Activated CD8-positive, alpha-beta memory T cell treated with anti-CD3 and anti-CD28 coated beads, Interleukin-2, amount 50 U/mL, for 24 hours (primary cell): ENCODE results near the gene DPEP1.
A peak's percentile ranks its signal among the peaks of the same experiment; 100 is the strongest.

Experiments
- DNase-seq: peaks from one replicate; pipeline ENCODE4 v3.0.0-alpha.2; 2020; ENCODE audit errors: extremely low read depth

DPEP1 gene

DNA sequence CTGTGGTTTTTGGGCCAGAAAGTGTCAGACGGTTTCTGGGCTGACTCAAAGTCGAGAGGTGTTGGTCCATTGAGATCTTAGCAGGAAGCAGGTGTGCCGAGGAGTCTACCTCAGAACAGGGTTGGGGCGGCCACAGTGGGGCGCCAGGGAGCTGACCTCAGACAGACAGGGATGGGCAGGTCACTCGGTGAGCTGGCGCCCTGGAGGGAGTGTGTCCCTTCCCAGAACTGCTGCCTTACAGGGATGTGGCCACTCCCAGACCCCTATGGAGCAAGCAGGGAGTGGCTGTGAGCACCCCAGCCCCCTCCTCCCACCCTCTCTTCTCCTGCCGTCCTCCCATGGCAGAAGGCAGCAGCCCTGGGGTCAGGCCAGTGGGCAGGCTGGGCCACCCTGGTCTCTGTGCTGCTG, 14.0 kb upstream of the DPEP1 start:
- no peak for DNase-seq

- DNase-seq, result no peak
These were observed 13.5 kb upstream of the DPEP1 start for GRCh38 chr16:89599902-89600301.

- DNase-seq, result no peak
These were observed 13.0 kb upstream of the DPEP1 start for GRCh38 chr16:89600427-89600826.

DNA sequence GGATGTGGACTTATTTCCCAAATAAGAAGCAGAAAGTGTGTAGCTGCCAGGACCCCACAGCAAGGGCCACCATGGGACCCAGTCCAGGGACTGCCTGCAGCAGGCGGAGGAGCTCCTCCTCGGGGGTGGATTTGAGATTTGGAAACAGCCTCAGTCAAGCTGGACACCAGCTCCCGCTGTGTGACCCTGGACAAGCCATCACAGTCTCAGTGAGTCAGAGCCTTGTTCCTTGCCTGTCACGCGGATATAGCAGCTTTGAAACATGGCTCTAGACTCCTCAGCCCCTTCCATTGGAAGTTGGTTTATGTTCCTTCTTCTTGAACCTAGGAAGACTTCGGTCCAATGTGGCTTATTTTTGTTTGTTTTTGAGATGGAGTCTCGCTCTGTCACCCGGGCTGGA, 12.5 kb upstream of the DPEP1 start:
- DNase-seq, result no peak

- no peak for DNase-seq
These were observed 11.6 kb upstream of the DPEP1 start for GRCh38 chr16:89601906-89602272.

DNA sequence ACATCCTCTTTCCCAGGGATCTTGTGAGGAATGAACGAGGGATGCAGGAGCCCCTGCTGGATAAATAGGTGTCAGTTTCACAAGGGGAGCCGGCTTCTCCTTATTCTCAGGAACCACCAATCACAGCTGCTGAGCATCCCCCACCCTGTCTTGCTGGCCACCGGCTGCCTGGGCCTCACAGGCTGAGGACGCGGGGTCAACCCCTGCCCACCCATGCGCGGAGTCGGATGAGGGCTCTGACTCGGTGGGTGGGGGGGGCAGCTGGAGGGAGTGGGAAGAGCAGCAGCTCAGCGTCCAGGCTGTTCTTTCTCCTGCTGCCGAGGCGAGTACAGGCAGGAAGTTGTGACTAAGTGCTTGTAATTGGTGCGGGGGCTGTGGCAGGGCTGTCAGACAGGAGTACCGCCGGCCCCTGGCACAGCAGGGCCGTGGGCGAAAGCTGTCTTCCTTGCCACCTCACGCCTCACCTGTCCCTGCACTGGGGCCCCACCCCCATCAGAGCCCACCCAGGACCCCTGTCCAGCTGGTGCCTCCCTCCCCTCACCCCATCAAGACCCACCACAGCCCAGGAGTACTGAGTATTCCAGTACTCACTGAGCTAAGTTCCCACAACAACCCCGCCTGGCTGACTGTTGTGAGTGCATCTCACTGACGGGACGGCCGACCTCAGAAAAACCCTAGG, 11.0 kb upstream of the DPEP1 start:
- peak; percentile 32 for DNase-seq

DNA sequence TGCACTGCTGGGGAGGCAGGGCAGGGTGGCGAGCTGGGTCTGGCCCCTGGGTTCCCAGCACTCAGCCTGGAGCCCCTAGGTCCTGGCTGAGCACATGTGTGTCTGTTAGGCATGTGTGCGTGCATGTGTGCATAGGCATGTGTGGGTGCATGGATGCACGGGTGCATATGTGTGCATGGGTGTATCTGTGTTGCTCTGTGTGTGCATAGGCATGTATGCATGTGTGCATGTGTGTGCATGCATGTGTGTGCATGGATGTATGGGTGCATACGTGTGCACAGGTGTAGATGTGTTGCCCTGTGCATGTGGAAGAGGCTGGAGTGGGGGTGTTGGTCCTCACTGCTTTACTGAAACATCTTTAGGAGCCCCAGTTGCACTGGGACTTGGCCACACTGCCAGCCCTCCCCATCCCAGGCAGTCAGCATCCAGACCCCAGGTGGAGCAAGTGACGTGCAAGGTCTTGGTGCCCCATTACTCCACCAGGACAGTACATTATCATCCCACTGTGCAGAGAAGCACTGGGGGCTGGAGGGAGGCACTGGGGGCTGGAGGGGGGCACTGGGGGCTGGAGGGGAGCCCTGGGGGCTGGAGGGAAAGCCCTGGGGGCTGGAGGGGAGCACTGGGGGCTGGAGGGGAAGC, 10.4 kb upstream of the DPEP1 start:
- no peak for DNase-seq

- no peak for DNase-seq
These were observed 8.7 kb upstream of the DPEP1 start for GRCh38 chr16:89604764-89605163.

GRCh38 chr16:89605186-89605970, 8.1 kb upstream of the DPEP1 start:
- DNase-seq, result no peak

DNA sequence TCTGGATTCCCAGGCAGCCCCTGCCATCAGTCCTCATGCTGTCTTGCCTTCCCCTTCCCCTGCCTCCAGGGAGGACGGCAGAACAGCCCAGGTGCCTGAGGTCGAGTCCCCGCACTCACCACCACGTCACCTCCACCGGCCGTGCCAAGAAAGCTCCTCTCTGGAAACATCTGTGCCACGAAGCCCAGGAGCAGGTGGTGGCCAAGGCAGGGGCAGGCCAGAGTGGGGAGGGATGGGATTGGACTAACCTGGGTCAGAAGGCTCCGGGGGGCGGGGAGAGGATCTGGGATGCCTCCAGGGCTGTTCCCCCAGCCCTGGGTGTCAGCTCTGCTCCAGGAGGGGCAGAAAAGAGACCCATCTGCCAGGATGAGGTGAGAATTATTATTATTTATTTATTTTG, 7.4 kb upstream of the DPEP1 start:
- no peak for DNase-seq

DNA sequence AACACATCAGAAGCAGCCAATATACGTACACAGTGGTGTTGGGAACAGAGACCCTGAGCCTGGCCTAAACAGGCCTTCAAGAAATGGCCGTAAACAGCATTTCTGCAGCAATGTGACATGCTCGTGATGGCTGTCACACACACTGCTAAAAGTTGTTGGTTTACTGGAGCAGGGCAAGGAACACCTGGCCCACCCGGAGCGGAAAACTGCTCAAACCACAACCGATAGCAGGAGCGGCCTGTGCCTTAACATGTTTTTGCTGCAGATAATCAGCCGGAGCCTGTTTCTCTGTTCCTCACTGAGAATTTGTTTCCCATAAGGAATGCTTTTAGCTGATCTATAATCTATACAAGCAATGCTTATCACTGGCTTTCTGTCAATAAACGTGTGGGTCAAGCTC, 6.0 kb upstream of the DPEP1 start:
- no peak for DNase-seq

DNA sequence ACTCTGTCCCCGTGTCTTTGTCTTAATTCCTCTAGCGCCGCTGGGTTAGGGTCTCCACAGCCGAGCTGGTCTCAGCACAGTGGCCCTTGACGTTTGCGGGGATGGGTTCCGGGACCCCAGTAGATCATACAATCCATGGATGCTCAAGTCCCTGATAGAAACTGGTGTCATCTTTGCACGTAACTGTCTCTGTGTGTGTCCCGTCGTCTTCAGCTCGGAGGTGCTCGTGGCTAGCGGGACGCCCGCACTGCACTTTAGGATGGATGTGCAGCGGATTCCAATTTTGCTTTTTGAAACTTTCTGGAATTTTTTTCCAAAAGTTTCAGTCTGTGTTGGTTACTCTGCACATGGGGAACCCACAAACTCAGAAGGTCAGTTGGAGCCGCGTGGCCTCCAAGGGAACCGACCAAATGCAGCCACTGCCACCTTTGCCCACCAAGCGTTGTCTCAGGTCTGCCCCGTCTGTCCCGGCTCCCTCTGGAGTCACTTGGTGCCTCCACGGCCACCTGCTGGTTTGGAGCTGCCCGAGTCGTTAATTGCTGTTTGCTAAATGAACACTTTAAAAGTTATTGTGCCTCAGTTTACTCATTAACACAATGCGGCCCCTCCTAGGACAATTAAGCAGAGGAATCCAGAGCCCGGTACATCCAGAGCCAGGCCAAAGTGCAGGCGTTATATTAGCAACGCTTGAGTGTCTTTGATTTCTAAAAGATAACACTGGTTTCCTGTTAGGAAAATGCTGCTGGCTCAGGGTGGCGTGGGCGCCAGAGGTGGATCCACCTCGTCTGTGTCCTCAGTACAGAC, 5.3 kb upstream of the DPEP1 start:
- no peak for DNase-seq

- no peak for DNase-seq
These were observed 3.4 kb upstream of the DPEP1 start for GRCh38 chr16:89610108-89610453.

DNA sequence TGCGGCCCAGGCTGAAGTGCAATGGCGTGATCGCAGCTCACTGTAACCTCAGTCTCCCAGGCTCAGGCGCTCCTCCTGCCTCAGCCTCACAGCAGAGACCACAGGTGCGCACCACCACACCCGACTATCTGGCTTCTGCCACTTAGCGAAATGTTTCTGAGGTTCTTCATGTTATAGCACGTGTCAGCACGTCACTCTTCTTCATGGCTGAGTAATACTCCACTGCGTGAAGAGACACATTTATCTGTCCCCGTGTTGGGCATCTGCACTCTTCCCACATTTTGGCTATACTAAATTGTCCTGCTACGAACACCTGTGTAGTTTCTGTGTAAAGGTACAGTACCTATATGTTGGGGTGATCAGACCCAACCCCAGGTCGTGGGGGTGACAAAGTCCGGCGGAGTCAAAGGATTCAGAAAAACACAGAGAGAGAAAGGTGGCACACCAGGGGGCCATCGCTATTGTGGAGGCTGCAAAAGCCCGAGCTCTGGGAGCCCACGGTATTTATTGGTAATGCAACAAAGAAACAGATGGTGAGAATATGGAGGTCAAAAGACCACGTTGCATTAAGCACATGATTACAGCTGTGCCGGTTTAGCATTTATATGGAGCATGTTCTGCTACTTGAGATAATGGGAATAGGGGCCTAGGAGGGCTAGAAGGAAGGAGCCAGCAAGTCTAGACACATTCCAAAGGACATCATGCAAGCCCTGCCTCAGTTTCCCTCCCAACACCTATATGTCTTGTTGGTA, 851 bp upstream of the DPEP1 start:
- DNase-seq, result no peak

- no peak for DNase-seq
These were observed 565 bp downstream of the DPEP1 start for GRCh38 chr16:89613954-89614459.

DNA sequence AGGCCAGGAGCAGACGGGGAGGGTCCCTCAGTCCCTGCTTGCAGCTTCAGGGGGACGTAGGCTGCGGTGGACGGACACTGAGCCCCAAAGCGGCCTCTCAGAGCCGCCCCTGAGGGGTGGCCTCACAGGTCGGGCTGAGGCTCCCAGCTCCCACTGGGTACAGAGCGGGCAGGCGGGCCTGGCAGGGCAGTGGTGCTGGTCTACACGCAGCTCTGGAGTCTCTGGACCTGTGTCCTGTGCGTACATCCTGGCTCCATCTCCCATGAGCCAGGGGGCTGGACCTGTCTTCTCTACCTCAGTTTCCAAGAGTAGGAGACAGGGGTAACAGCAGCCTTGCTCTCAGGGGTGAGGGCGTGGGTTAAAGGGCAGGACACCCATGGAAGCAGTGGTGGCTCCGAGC, 1.7 kb downstream of the DPEP1 start:
- no peak for DNase-seq

DNA sequence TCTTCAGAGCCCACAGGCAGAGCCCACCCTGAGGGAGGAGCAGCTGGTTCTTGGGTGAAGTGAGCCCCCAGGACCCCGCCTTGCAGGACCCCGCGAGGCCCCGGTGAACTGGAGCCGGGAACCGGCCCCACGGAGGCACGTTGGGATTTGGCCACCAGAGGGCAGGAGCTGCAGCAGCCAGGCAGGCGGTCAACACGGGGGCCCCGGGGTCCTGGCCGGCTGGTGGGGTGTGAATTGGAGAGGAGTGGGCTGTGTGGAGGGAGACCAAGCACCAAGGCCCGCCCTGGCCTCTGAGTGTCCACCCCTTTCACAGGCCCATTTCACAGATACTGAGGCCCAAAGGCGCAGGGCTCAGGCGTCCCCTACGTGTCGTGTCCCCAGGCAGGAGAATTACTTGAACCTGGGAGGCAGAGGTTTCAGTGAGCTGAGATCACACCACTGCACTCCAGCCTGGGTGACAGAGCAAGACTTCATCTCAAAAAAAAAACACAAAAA, 2.2 kb downstream of the DPEP1 start:
- DNase-seq, result no peak

DNA sequence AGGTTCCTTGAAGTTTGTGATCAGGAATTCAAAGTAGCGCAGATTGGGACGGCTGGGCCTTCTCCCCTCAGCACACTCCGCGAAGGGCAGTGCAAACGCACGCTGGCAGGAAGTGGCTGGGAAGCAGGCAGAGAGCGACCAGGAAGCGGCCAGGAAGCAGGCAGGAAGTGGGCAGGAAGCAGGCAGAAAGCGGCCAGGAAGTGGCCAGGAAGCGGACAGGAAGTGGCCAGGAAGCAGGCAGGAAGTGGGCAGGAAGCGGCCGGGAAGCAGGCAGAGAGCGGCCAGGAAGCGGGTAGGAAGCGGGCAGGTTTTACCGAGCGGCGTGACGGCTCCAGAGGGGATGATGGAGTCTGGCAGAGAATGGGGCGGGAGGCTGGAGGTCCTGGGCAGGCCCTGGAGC, 3.2 kb downstream of the DPEP1 start:
- no peak for DNase-seq

DNA sequence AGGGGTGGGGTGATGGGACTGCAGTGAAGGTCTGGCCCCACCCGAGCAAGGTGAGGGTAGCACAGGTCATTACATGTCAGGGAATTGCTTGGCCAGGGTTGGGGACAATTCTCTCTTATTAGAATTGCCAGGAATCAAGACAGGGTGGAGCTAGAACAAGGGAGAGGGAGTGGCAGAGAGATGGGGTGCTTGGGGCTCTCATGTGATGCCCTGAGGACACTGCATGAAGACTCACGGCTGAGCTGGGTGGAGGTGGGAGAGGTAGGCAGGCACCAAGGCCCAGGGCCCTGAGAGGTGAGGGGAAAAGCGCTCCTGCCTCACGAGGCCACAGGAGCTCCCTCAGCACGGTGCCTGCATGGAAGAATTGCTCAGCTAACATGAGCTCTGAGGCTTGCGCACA, 3.6 kb downstream of the DPEP1 start:
- no peak for DNase-seq

GRCh38 chr16:89618109-89618998, 4.9 kb downstream of the DPEP1 start:
- no peak for DNase-seq
